K562 (cell line): ENCODE data around the gene PRKG1. TPM values are rescaled to one million over a fixed set of nuclear protein-coding genes. Genes with fewer than 3 reads are reported as not detected.

ENCODE experiments used
- ATAC-seq: fragments of 200-7000 bp; cut with Tn5 transposase; 3 replicates; pipeline ENCODE4 v1.9.1; 2020; ENCODE audit warnings: moderate library complexity
- BruUV-seq: library from RNA; stranded (reverse); fragments of 400-500 nt; replicated peaks from 2 replicates; lab custom pipeline; 2021; lab: Mats Ljungman, UMichigan
- CTCF ChIA-PET: fragments of 300-600 bp; formaldehyde crosslinking; extraction: SDS; loops from one replicate; lab custom pipeline; 2021; ENCODE audit warnings: low intra/inter-chr PET ratio; lab: Yijun Ruan, JAX
- POLR2A ChIA-PET: fragments of 300-600, 350-650 bp; sonication (Branson Sonifier 250); formaldehyde crosslinking; extraction: SDS; loops from one replicate; lab custom pipeline; 2021; ENCODE audit warnings: antibody characterized with exemption, inconsistent platforms; lab: Yijun Ruan, JAX
- DNase-seq, 4 experiments: peaks; one replicate each; pipeline versions ENCODE4 v3.0.0 to v3.0.0-alpha.2; 2011 to 2018; ENCODE audit warnings: low spot score in 3 of 4, mixed read lengths in 3 of 4; ENCODE audit errors: extremely low read depth in 1 of 4
- FAIRE-seq: peaks from 2 replicates; lab custom pipeline; 2011; peaks lifted over from hg19 to GRCh38; lab: Jason Lieb, UNC
- H2AFZ ChIP-seq: 2 replicates; pipeline ENCODE4 v1.6.0; 2011; ENCODE audit warnings: low read depth, low read length, control low read depth, inconsistent platforms
- H3K27ac ChIP-seq: fragments of 200-600 bp; 3 replicates; pipeline ENCODE4 v1.8.0; 2011; ENCODE audit warnings: low read depth, mild to moderate bottlenecking, control low read depth, inconsistent platforms, low read length, moderate library complexity, mixed read lengths; ENCODE audit errors: extremely low read depth
- H3K27me3 ChIP-seq, 2 experiments: fragments of 300-600 bp in 1 of 2; 2 replicates in 1 of 2; 3 replicates in 1 of 2; pipeline versions ENCODE4 v1.6.0 to v1.8.0; 2011; ENCODE audit warnings: inconsistent platforms in 2 of 2, low read length in 2 of 2, mild to moderate bottlenecking in 1 of 2, mixed read lengths in 1 of 2, moderate library complexity in 1 of 2; ENCODE audit not compliant: control insufficient read depth in 2 of 2, insufficient read depth in 2 of 2
- H3K36me3 ChIP-seq: fragments of 300-600 bp; 3 replicates; pipeline ENCODE4 v1.8.0; 2011; ENCODE audit warnings: mild to moderate bottlenecking, low read length, inconsistent platforms; ENCODE audit not compliant: control insufficient read depth, insufficient read depth
- H3K4me1 ChIP-seq, 2 experiments: fragments of 200-600 bp in 1 of 2; replicated peaks in 1 of 2; 2 replicates in 1 of 2; 3 replicates in 1 of 2; pipeline versions ENCODE4 v1.5.1 to v1.8.0; 2011; ENCODE audit warnings: inconsistent platforms in 2 of 2, low read length in 2 of 2, mild to moderate bottlenecking in 1 of 2, mixed read lengths in 1 of 2, moderate library complexity in 1 of 2; ENCODE audit not compliant: control insufficient read depth in 2 of 2, insufficient read depth in 2 of 2
- H3K4me2 ChIP-seq: 2 replicates; pipeline ENCODE4 v1.6.1; 2011; ENCODE audit warnings: low read length, control low read depth, inconsistent platforms, mixed read lengths; ENCODE audit not compliant: insufficient read depth
- H3K4me3 ChIP-seq: fragments of 200-600 bp; sonication (generic), shearing (Covaris generic); 2 replicates; pipeline ENCODE4 v1.5.1; 2016; ENCODE audit warnings: control low read depth, inconsistent platforms
- H3K79me2 ChIP-seq: fragments of 200-600 bp; 3 replicates; pipeline ENCODE4 v1.8.0; 2011; ENCODE audit warnings: low read length, inconsistent platforms; ENCODE audit not compliant: control insufficient read depth, insufficient read depth
- H3K9ac ChIP-seq, 2 experiments: 2 replicates each; pipeline versions ENCODE4 v1.6.0 to v1.6.1; 2011; ENCODE audit warnings: low read depth in 2 of 2, low read length in 2 of 2, control low read depth in 1 of 2, inconsistent platforms in 1 of 2, mild to moderate bottlenecking in 1 of 2, mixed read lengths in 1 of 2; ENCODE audit not compliant: insufficient read depth in 1 of 2
- H3K9me1 ChIP-seq: one replicate; pipeline ENCODE4 v1.6.0; 2011; ENCODE audit warnings: inconsistent platforms, mild to moderate bottlenecking, low read length, moderate library complexity; ENCODE audit not compliant: control insufficient read depth, insufficient read depth
- H3K9me3 ChIP-seq: replicated peaks from 2 replicates; pipeline ENCODE4 v1.5.1; 2011; ENCODE audit warnings: low read depth, low read length, inconsistent platforms; ENCODE audit not compliant: control insufficient read depth, insufficient read depth
- H4K20me1 ChIP-seq: replicated peaks from 2 replicates; pipeline ENCODE4 v1.6.1; 2011; ENCODE audit warnings: low read length, inconsistent platforms, mixed read lengths; ENCODE audit not compliant: control insufficient read depth, insufficient read depth
- CCAR2 ChIP-seq: fragments of 200-400 bp; formaldehyde crosslinking; IDR thresholded peaks from 2 replicates; pipeline ENCODE4 v1.6.1; 2017; ENCODE audit warnings: mild to moderate bottlenecking, low read depth, low read length
- CCNT2 ChIP-seq: IDR thresholded peaks from 2 replicates; pipeline ENCODE4 v1.6.1; 2011; ENCODE audit warnings: borderline replicate concordance, low read depth, mild to moderate bottlenecking, moderate library complexity, mixed read lengths, low read length; ENCODE audit not compliant: insufficient read length; ENCODE audit errors: extremely low read depth
- E2F1 ChIP-seq: sonication (generic); formaldehyde crosslinking; IDR thresholded peaks from 2 replicates; pipeline ENCODE4 v1.8.1; 2023; ENCODE audit warnings: mild to moderate bottlenecking, missing genetic modification reagents, moderate library complexity
- MCM3 ChIP-seq: fragments of 450-650 bp; IDR thresholded peaks from 2 replicates; pipeline ENCODE4 v1.6.1; 2016
- SMARCC2 ChIP-seq: fragments of 450-650 bp; IDR thresholded peaks from 2 replicates; pipeline ENCODE4 v1.6.1; 2017; ENCODE audit warnings: antibody characterized with exemption, moderate library complexity, mild to moderate bottlenecking, low read depth
- SNIP1 ChIP-seq: fragments of 450-650 bp; IDR thresholded peaks from 2 replicates; pipeline ENCODE4 v1.7.1; 2017; ENCODE audit warnings: low read depth, mild to moderate bottlenecking
- TEAD1 ChIP-seq, 2 experiments: fragments of 450-650 bp in 1 of 2; sonication (generic) in 1 of 2; formaldehyde crosslinking; IDR thresholded peaks; 2 replicates each; pipeline versions ENCODE4 v1.4.0 to v1.8.0; 2020 to 2022; ENCODE audit warnings: mild to moderate bottlenecking in 2 of 2, missing genetic modification reagents in 1 of 2
- ZBED1 ChIP-seq: IDR thresholded peaks from 2 replicates; pipeline ENCODE4 v1.6.1; 2014
- ZFPM2 ChIP-seq: fragments of 250-450 bp; sonication (Bioruptor Pico); IDR thresholded peaks from 2 replicates; pipeline ENCODE4 v1.5.1; 2022; ENCODE audit warnings: mild to moderate bottlenecking
- WGBS: fragments of 100-300 bp; shearing (Covaris generic); methylation state at CpG from one replicate; pipeline ENCODE4 v1.1.6; 2016; ENCODE audit warnings: low coverage, mixed read lengths; ENCODE audit not compliant: insufficient coverage; ENCODE audit errors: missing lambda C conversion rate; 5-methylcytosine and 5-hydroxymethylcytosine counted together
- in situ Hi-C: fragments of 300-500 bp; cut with MboI; formaldehyde crosslinking; loops from 4 replicates; pipeline ENCODE4 v1.15.0; 2018; ENCODE audit warnings: inconsistent platforms, mixed read lengths
- intact Hi-C: fragments of 100-400 bp; cut with micrococcal nuclease; formaldehyde crosslinking; loops from 2 replicates; pipeline ENCODE4 v1.14.2; 2022
- polyA plus RNA-seq, 8 experiments: library from polyadenylated mRNA; depleted of rRNA in 4 of 8; stranded (reverse) in 5 of 8; unstranded in 3 of 8; fragments of >200 nt; fragmentation: Nextera tagmentation in 2 of 8; fragmentation: Illumina TruSeq in 1 of 8; extraction: Ambion mirVana in 2 of 8; extraction: Trizol in 1 of 8; gene quantifications; 2 replicates each; pipeline versions ENCODE4 v1.2.1 to v1.2.3, GENCODE V29; 2011 to 2014; ENCODE audit warnings: inconsistent platforms in 1 of 8, missing spikeins in 1 of 8
- total RNA-seq, 7 experiments: library from RNA; depleted of rRNA in 6 of 7; stranded (reverse); fragments of >200 nt in 6 of 7; fragmentation: Illumina TruSeq in 2 of 7; extraction: Trizol in 2 of 7; gene quantifications; 2 replicates each; pipeline versions ENCODE4 v1.2.1 to v1.2.3, GENCODE V29; 2011 to 2021; ENCODE audit warnings: low replicate concordance in 1 of 7
- TF ChIP-seq, protein P1 (sequence below), 2 experiments: fragments of 450-650 bp; conservative IDR thresholded peaks; 2 replicates each; pipeline ENCODE4 v1.6.1; 2017; ENCODE audit warnings: mild to moderate bottlenecking in 2 of 2, moderate library complexity in 2 of 2
- TF ChIP-seq, protein P2 (sequence below), 2 experiments: IDR thresholded peaks; 2 replicates each; pipeline ENCODE4 v1.6.1; 2012; ENCODE audit warnings: improper control_type of control experiment in 2 of 2, low read depth in 2 of 2, low read length in 2 of 2, borderline replicate concordance in 1 of 2
- TF ChIP-seq, protein P3 (sequence below): fragments of 250-450 bp; sonication (Bioruptor Pico); IDR thresholded peaks from 2 replicates; pipeline ENCODE4 v1.5.0; 2021; ENCODE audit warnings: mild to moderate bottlenecking, borderline replicate concordance
- TF ChIP-seq, protein P4 (sequence below): sonication (generic); formaldehyde crosslinking; IDR thresholded peaks from 2 replicates; pipeline ENCODE4 v1.8.0; 2023; ENCODE audit warnings: mild to moderate bottlenecking, missing genetic modification reagents

The PRKG1 gene
- total and polyA plus RNA-seq, 9 of the 15 experiments (the other 6 are each of a cell fraction or from before 2014, with no cell fraction given) = 0.22 TPM; not detected in 8

- ChIA-PET POLR2A (no interaction called here), CTCF (no interaction called here)
- H3K4me2 ChIP-seq = no peak overlapping the region
- H3K4me3 ChIP-seq = no peak overlapping the region
- no peak for ATAC-seq
- no peaks in the 10 kb centered on the region for H3K27me3 ChIP-seq
- TF ChIP-seq CCNT2 (no peak), ZBED1 (no peak), MCM3 (no peak), SMARCC2 (no peak), TEAD1 (CRISPR knock-in tag; IDR thresholded peaks at IDR 0.05) (no peak), E2F1 (no peak), ZFPM2 (no peak), SNIP1 (no peak), CCAR2 (no peak)
- TF ChIP-seq, protein P1, sequence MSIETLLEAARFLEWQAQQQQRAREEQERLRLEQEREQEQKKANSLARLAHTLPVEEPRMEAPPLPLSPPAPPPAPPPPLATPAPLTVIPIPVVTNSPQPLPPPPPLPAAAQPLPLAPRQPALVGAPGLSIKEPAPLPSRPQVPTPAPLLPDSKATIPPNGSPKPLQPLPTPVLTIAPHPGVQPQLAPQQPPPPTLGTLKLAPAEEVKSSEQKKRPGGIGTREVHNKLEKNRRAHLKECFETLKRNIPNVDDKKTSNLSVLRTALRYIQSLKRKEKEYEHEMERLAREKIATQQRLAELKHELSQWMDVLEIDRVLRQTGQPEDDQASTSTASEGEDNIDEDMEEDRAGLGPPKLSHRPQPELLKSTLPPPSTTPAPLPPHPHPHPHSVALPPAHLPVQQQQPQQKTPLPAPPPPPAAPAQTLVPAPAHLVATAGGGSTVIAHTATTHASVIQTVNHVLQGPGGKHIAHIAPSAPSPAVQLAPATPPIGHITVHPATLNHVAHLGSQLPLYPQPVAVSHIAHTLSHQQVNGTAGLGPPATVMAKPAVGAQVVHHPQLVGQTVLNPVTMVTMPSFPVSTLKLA (conservative IDR thresholded peaks at IDR 0.05) = no peak
- TF ChIP-seq, protein P2, sequence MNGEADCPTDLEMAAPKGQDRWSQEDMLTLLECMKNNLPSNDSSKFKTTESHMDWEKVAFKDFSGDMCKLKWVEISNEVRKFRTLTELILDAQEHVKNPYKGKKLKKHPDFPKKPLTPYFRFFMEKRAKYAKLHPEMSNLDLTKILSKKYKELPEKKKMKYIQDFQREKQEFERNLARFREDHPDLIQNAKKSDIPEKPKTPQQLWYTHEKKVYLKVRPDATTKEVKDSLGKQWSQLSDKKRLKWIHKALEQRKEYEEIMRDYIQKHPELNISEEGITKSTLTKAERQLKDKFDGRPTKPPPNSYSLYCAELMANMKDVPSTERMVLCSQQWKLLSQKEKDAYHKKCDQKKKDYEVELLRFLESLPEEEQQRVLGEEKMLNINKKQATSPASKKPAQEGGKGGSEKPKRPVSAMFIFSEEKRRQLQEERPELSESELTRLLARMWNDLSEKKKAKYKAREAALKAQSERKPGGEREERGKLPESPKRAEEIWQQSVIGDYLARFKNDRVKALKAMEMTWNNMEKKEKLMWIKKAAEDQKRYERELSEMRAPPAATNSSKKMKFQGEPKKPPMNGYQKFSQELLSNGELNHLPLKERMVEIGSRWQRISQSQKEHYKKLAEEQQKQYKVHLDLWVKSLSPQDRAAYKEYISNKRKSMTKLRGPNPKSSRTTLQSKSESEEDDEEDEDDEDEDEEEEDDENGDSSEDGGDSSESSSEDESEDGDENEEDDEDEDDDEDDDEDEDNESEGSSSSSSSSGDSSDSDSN (IDR thresholded peaks at IDR 0.05; ENCODE audit: borderline replicate concordance in 1 of 2, low read depth in 2 of 2, low read length in 2 of 2) = no peak
- TF ChIP-seq, protein P3, sequence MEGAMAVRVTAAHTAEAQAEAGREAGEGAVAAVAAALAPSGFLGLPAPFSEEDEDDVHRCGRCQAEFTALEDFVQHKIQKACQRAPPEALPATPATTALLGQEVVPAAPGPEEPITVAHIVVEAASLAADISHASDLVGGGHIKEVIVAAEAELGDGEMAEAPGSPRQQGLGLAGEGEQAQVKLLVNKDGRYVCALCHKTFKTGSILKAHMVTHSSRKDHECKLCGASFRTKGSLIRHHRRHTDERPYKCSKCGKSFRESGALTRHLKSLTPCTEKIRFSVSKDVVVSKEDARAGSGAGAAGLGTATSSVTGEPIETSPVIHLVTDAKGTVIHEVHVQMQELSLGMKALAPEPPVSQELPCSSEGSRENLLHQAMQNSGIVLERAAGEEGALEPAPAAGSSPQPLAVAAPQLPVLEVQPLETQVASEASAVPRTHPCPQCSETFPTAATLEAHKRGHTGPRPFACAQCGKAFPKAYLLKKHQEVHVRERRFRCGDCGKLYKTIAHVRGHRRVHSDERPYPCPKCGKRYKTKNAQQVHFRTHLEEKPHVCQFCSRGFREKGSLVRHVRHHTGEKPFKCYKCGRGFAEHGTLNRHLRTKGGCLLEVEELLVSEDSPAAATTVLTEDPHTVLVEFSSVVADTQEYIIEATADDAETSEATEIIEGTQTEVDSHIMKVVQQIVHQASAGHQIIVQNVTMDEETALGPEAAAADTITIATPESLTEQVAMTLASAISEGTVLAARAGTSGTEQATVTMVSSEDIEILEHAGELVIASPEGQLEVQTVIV = no peak
- TF ChIP-seq, protein P4, sequence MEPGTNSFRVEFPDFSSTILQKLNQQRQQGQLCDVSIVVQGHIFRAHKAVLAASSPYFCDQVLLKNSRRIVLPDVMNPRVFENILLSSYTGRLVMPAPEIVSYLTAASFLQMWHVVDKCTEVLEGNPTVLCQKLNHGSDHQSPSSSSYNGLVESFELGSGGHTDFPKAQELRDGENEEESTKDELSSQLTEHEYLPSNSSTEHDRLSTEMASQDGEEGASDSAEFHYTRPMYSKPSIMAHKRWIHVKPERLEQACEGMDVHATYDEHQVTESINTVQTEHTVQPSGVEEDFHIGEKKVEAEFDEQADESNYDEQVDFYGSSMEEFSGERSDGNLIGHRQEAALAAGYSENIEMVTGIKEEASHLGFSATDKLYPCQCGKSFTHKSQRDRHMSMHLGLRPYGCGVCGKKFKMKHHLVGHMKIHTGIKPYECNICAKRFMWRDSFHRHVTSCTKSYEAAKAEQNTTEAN (CRISPR knock-in tag) = no peak
- no peaks in the 10 kb centered on the region; the same call in 1 of the 2 replicates for H3K9me3 ChIP-seq
- FAIRE-seq = no peak
- no peaks in the 10 kb centered on the region for H4K20me1 ChIP-seq
- no TSS peak for BruUV-seq
- 7% methylated on average over 5 of the region's 5 CpGs for WGBS
- intact Hi-C loops = no loop called here
- no peaks in the 10 kb centered on the region for H3K79me2 ChIP-seq
- no peak overlapping the region for H3K27ac ChIP-seq
- H3K9me1 ChIP-seq = no peaks in the 10 kb centered on the region
- H3K9ac ChIP-seq = no peak overlapping the region
- H3K36me3 ChIP-seq = no peaks in the 10 kb centered on the region
- DNase-seq = no peak
- no peak overlapping the region for H2AFZ ChIP-seq
- in situ Hi-C loops = no loop called here
- H3K4me1 ChIP-seq = no peaks in the 10 kb centered on the region
Measured at GRCh38 chr10:52347327-52347667, 1273.0 kb downstream of the PRKG1 start.
